ENCODE measurements around the gene PACRG.

The PACRG gene

DNA sequence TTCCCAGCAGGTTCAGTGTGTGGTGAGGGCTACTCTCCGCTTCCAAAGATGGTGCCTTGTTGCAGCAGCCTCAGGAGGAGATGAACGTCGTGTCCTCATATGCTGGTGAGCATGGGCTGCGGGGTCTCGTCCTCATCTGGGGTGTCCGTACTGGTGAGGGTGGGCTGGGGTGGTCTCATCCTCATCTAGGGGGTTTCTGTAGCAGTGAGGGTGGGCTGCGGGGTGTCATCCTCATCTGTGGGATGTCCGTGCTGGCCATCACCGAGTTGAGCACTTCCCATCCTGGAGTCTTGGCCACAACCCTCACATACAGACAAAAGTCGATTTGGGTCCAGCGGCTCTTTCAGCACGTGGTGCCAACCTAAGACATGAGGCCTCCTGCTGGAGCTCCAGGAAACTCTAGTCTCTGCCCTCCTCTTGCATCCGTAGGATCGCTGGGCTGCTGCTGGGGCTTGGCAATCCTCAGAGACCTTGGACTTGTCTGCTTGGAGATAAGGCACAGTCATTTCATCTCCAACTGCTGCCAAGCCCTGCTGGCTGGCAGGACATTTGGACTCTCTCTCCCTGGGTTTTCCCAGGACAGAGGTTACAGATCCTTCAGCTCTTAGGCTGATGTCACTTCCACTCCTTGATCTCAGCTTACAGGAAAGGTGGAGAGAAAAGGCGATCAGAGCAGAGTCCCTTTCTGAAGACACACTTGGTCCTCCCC lies 160.4 kb downstream of the PACRG start:
- DNase-seq (ENCODE audit: low read depth), result no peak
- H3K4me3 ChIP-seq (ENCODE audit: low read depth, low read length), result no peak overlapping the region

DNA sequence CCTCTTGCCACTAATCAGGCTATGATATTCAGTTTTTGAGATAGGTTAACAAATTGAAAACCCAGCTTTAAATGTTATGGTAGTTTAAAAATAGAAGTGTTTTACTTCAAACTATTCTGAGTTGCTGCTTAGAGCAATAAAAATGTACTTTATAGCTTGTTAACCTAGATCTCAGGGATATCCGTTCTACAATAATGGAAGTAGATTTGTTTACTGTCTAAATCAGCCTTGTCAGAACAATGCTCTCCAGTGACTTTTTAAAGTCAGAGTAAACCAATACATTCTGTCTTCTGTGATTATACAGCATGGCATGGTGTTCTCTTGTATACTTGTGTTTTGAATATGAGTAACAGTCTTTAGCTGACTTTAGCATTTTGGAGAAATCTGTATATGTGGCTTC lies 161.5 kb downstream of the PACRG start:
- H3K4me3 ChIP-seq (ENCODE audit: low read depth, low read length), result no peak overlapping the region
- no peak for TF ChIP-seq POLR2A (IDR thresholded peaks at IDR 0.05; ENCODE audit: extremely low read depth, insufficient read length)
- DNase-seq (ENCODE audit: low read depth), result no peak

More for the DNA sequence above, 160.4 kb downstream of the PACRG start:
- no peak for TF ChIP-seq POLR2A (IDR thresholded peaks at IDR 0.05; ENCODE audit: extremely low read depth, insufficient read length)

DNA sequence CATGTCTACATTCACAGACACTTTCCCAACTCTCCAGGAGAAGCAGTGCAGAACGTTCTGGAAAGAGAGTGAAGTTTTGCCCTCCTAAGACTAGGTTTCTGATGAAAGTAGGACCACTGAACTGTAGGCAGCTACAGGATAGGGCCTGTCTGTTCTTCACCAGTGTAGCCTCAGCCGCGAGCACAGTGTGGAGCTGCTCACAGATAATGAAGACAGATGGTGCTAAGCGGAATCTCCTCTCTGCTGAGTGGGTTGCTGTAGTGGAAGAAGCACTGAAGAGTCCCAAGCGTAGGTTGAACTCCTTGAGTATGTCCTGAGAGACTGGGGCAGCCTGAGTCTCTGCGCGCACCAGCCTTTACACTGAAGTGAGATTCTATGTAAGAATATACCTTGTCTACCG lies 170.2 kb downstream of the PACRG start:
- no peak for DNase-seq (ENCODE audit: low read depth)
- TF ChIP-seq MYC (IDR thresholded peaks at IDR 0.05; ENCODE audit: low read depth, low read length), result no peak
- no peak for TF ChIP-seq POLR2A (IDR thresholded peaks at IDR 0.05; ENCODE audit: extremely low read depth, insufficient read length)
- TF ChIP-seq, protein P1, sequence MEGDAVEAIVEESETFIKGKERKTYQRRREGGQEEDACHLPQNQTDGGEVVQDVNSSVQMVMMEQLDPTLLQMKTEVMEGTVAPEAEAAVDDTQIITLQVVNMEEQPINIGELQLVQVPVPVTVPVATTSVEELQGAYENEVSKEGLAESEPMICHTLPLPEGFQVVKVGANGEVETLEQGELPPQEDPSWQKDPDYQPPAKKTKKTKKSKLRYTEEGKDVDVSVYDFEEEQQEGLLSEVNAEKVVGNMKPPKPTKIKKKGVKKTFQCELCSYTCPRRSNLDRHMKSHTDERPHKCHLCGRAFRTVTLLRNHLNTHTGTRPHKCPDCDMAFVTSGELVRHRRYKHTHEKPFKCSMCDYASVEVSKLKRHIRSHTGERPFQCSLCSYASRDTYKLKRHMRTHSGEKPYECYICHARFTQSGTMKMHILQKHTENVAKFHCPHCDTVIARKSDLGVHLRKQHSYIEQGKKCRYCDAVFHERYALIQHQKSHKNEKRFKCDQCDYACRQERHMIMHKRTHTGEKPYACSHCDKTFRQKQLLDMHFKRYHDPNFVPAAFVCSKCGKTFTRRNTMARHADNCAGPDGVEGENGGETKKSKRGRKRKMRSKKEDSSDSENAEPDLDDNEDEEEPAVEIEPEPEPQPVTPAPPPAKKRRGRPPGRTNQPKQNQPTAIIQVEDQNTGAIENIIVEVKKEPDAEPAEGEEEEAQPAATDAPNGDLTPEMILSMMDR (IDR thresholded peaks at IDR 0.05; ENCODE audit: low read depth, low read length), result no peak
- TF ChIP-seq, protein P2, sequence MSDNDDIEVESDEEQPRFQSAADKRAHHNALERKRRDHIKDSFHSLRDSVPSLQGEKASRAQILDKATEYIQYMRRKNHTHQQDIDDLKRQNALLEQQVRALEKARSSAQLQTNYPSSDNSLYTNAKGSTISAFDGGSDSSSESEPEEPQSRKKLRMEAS (IDR thresholded peaks at IDR 0.05; ENCODE audit: low read depth, low read length), result no peak
- no peak overlapping the region for H3K4me3 ChIP-seq (ENCODE audit: low read depth, low read length)

DNA sequence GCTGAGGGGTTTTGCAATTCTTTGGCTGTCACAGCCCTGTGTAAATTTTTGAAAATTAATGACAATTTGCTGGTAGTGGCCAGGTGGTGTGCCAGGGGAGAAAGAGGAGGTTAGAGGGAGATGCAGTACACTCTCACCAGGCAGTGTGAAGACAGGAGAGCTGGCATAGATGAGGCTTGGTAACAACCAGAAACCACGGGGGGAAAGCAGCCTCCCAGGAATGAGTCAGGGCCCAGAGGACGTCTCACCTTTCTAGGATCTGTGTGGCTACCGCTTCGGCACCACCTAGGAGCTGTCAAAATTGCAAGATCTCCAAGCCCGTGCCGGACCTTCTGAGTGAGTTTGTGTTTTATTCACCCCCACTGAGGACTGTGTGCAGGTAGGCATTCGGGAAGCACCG lies 171.4 kb downstream of the PACRG start:
- TF ChIP-seq MYC (IDR thresholded peaks at IDR 0.05; ENCODE audit: low read depth, low read length), result no peak
- TF ChIP-seq, protein P1 (IDR thresholded peaks at IDR 0.05; ENCODE audit: low read depth, low read length), result no peak
- TF ChIP-seq, protein P2 (IDR thresholded peaks at IDR 0.05; ENCODE audit: low read depth, low read length), result no peak
- no peak for TF ChIP-seq POLR2A (IDR thresholded peaks at IDR 0.05; ENCODE audit: extremely low read depth, insufficient read length)

DNA sequence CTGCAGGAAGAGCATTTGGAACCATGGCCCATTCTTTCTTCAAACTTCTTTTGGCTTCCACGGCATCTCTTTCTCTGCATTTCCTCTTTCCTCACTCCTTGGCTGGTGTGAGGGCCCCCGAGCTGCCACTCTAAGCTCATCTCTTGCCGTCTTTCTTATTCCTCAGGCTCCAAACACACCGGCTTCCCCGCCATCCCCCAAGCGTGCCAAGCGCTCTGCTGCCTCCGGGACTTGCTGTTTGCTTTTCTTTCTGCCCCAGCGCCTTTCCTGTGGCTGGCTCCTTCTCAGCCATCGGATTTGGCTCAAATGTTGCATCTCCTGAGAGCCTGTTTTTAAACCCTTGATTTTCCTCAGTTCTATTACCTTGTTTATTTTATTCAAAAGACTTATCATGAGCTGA lies 172.7 kb downstream of the PACRG start:
- H3K4me3 ChIP-seq (ENCODE audit: low read depth, low read length), result no peak overlapping the region
- TF ChIP-seq, protein P1 (IDR thresholded peaks at IDR 0.05; ENCODE audit: low read depth, low read length), result no peak
- TF ChIP-seq POLR2A (IDR thresholded peaks at IDR 0.05; ENCODE audit: extremely low read depth, insufficient read length), result no peak
- no peak for TF ChIP-seq MYC (IDR thresholded peaks at IDR 0.05; ENCODE audit: low read depth, low read length)
- TF ChIP-seq, protein P2 (IDR thresholded peaks at IDR 0.05; ENCODE audit: low read depth, low read length), result no peak
- DNase-seq (ENCODE audit: low read depth), result no peak

More for the DNA sequence above, 171.4 kb downstream of the PACRG start:
- no peak for DNase-seq (ENCODE audit: low read depth)
- H3K4me3 ChIP-seq (ENCODE audit: low read depth, low read length), result no peak overlapping the region

DNA sequence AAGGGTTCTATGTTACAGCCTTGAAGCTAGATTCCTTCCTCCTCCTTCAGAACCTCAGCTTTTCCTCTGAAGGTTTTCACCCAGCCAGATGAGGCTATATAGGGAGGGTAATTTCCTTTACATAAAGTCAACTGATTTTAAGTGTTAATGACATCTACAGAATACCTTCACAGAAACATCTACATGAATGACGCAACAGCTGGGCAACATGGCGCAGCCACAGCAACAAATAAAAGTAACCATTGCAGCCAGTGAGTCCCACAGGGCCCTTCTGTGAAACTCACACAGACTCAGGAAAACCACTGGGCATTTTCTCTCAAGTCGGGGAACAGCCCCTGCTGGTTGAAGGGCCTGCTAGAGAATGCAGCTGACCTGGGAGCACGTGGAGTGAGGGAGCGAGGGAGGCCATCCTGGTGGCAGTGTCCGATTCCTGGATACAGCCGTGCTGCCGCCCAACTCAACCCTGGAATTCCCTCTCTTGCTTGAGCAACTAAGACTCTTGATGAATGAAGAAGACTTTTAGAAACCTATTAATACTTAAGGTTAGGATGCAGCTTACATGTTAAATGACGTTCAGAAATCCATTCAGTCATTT lies 176.4 kb downstream of the PACRG start:
- H3K4me3 ChIP-seq (ENCODE audit: low read depth, low read length), result no peak overlapping the region
- TF ChIP-seq, protein P1 (IDR thresholded peaks at IDR 0.05; ENCODE audit: low read depth, low read length), result no peak
- TF ChIP-seq POLR2A (IDR thresholded peaks at IDR 0.05; ENCODE audit: extremely low read depth, insufficient read length), result no peak
- TF ChIP-seq, protein P2 (IDR thresholded peaks at IDR 0.05; ENCODE audit: low read depth, low read length), result no peak
- no peak for TF ChIP-seq MYC (IDR thresholded peaks at IDR 0.05; ENCODE audit: low read depth, low read length)
- DNase-seq (ENCODE audit: low read depth), result no peak

Data from NB4 (cell line).